ENCODE measurements around the gene NCOA5.

- TF ChIP-seq CTCF (IDR thresholded peaks at IDR 0.05) = no peak
- no peak for TF ChIP-seq POLR2AphosphoS5 (IDR thresholded peaks at IDR 0.05)
- no peak for TF ChIP-seq EP300 (IDR thresholded peaks at IDR 0.05)
These were observed 22.8 kb upstream of the NCOA5 start for GRCh38 chr20:46112430-46113112.
